HG03521 (cell line): Measurements from ENCODE around the gene SPRED2.
A peak's percentile ranks its signal among the peaks of the same experiment; 100 is the strongest.

ENCODE experiments used
- ATAC-seq: cut with Tn5 transposase; IDR thresholded peaks from one replicate; pipeline ENCODE4 v1.9.1; 2021; ENCODE audit warnings: mild to moderate bottlenecking, moderate library complexity; ENCODE audit not compliant: unreplicated experiment

Gene SPRED2

GRCh38 chr2:65416321-65416720 lies 16.1 kb downstream of the SPRED2 start:
- ATAC-seq = no peak

GRCh38 chr2:65415091-65415490 lies 17.3 kb downstream of the SPRED2 start:
- ATAC-seq = no peak

- no peak for ATAC-seq
Observed at GRCh38 chr2:65413610-65414009, 18.8 kb downstream of the SPRED2 start.

GRCh38 chr2:65413106-65413505 lies 19.3 kb downstream of the SPRED2 start:
- ATAC-seq = no peak

GRCh38 chr2:65411056-65411795 lies 21.2 kb downstream of the SPRED2 start:
- no peak for ATAC-seq

GRCh38 chr2:65409045-65409444 lies 23.4 kb downstream of the SPRED2 start:
- no peak for ATAC-seq

GRCh38 chr2:65407240-65407639 lies 25.2 kb downstream of the SPRED2 start:
- no peak for ATAC-seq

GRCh38 chr2:65404988-65405697 lies 27.3 kb downstream of the SPRED2 start:
- no peak for ATAC-seq

GRCh38 chr2:65403529-65403915 lies 28.9 kb downstream of the SPRED2 start:
- no peak for ATAC-seq

GRCh38 chr2:65402780-65403528 lies 29.4 kb downstream of the SPRED2 start:
- ATAC-seq = no peak

GRCh38 chr2:65402323-65402722 lies 30.1 kb downstream of the SPRED2 start:
- no peak for ATAC-seq

- no peak for ATAC-seq
Observed at GRCh38 chr2:65397122-65397521, 35.3 kb downstream of the SPRED2 start.

- ATAC-seq = no peak
Observed at GRCh38 chr2:65396348-65397026, 35.9 kb downstream of the SPRED2 start.

- no peak for ATAC-seq
Observed at GRCh38 chr2:65395621-65396347, 36.6 kb downstream of the SPRED2 start.

GRCh38 chr2:65393743-65394422 lies 38.5 kb downstream of the SPRED2 start:
- no peak for ATAC-seq

GRCh38 chr2:65393046-65393445 lies 39.4 kb downstream of the SPRED2 start:
- ATAC-seq = no peak

- ATAC-seq = no peak
Observed at GRCh38 chr2:65392609-65393008, 39.8 kb downstream of the SPRED2 start.

- ATAC-seq = peak; percentile 70
Observed at GRCh38 chr2:65390134-65390533, 42.3 kb downstream of the SPRED2 start.

- ATAC-seq = no peak
Observed at GRCh38 chr2:65389476-65389875, 42.9 kb downstream of the SPRED2 start.
